ENCODE data around the gene BICRA. TPM values are rescaled to one million over a fixed set of nuclear protein-coding genes. Genes with fewer than 3 reads are reported as not detected.

Gene BICRA
- total and polyA plus RNA-seq, 9 of the 15 experiments (the other 6 are each of a cell fraction or from before 2014, with no cell fraction given), result 0.01 to 8.8 (median 1.2) TPM

DNA sequence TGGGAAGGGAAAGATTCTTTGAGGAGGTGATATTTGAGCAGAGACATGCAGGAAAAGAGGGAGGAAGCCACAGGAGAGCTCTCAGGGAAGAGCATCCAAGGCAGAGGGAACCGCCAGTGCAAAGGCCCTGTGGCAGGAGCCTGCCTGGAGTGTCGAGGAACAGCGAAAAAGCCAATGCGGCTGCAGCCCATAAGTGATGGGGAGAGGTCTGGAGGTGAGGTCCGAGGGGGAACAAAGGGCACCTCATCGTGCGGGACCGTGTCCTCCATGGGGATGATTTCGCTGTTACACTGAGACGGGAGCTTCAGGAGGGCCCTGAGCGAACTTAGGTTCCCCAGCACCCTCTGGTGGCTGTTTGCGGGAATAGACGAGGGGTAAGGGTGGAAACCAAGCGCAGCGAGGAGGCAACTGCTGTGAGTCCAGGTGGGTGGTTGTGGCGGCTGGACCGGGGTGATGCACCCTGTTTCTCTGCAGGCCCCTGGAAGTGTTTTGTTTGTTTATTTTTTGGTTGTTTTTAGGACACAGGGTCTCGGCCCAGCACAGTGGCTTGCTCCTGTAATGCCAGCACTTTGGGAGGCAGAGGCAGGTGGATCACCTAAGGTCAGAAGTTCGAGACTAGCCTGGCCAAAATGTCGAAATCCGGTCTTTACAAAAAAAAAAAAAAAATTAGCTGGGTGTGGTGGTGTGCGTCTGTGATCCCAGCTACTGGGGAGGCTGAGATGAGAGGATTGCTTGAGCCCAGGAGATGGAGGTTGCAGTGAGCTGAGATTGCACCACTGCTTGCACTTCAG lies 98.4 kb downstream of the BICRA start (continued):
- TF ChIP-seq, protein P1, sequence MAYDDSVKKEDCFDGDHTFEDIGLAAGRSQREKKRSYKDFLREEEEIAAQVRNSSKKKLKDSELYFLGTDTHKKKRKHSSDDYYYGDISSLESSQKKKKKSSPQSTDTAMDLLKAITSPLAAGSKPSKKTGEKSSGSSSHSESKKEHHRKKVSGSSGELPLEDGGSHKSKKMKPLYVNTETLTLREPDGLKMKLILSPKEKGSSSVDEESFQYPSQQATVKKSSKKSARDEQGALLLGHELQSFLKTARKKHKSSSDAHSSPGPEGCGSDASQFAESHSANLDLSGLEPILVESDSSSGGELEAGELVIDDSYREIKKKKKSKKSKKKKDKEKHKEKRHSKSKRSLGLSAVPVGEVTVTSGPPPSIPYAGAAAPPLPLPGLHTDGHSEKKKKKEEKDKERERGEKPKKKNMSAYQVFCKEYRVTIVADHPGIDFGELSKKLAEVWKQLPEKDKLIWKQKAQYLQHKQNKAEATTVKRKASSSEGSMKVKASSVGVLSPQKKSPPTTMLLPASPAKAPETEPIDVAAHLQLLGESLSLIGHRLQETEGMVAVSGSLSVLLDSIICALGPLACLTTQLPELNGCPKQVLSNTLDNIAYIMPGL (CRISPR knock-in tag; IDR thresholded peaks at IDR 0.05), result 0 out of 2 replicates have a peak, but pooled peaks have one; percentile 26
- peak; percentile 49; the same call in 1 of the 2 replicates for TF ChIP-seq ZNF263 (CRISPR knock-in tag; IDR thresholded peaks at IDR 0.05; ENCODE audit: borderline replicate concordance)
- TF ChIP-seq, protein P2, sequence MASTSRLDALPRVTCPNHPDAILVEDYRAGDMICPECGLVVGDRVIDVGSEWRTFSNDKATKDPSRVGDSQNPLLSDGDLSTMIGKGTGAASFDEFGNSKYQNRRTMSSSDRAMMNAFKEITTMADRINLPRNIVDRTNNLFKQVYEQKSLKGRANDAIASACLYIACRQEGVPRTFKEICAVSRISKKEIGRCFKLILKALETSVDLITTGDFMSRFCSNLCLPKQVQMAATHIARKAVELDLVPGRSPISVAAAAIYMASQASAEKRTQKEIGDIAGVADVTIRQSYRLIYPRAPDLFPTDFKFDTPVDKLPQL (IDR thresholded peaks at IDR 0.05; ENCODE audit: extremely low read depth, insufficient read length), result no peak
- TF ChIP-seq ZNF431 (CRISPR knock-in tag; IDR thresholded peaks at IDR 0.05), result no peak
- no peak for TF ChIP-seq BCL6 (CRISPR knock-in tag; IDR thresholded peaks at IDR 0.05)
- TF ChIP-seq CEBPG (CRISPR knock-in tag; IDR thresholded peaks at IDR 0.05), result no peak
- no peak for TF ChIP-seq CEBPG (tag; conservative IDR thresholded peaks at IDR 0.05 in 1 of 2, IDR thresholded peaks at IDR 0.05 in 1 of 2)
- TF ChIP-seq NRF1 (conservative IDR thresholded peaks at IDR 0.05 in 1 of 2, IDR thresholded peaks at IDR 0.05 in 1 of 2), result no peak
- TF ChIP-seq ATF2 (CRISPR knock-in tag; IDR thresholded peaks at IDR 0.05), result no peak
- TF ChIP-seq MAZ (CRISPR knock-in tag; conservative IDR thresholded peaks at IDR 0.05 in 1 of 2, IDR thresholded peaks at IDR 0.05 in 1 of 2), result peak in 1 of 2 experiments; percentile 64; a peak in 2 of 4 replicates
- no peak for TF ChIP-seq SIN3A (IDR thresholded peaks at IDR 0.05; ENCODE audit: borderline replicate concordance in 2 of 2, control insufficient read depth in 1 of 2, low read depth in 2 of 2, low read length in 2 of 2)
- peak; percentile 45; the same call in 1 of the 2 replicates for TF ChIP-seq DEAF1 (CRISPR knock-in tag; IDR thresholded peaks at IDR 0.05)
- TF ChIP-seq RERE (CRISPR knock-in tag; IDR thresholded peaks at IDR 0.05; ENCODE audit: borderline replicate concordance), result no peak
- no peak for TF ChIP-seq SP2 (IDR thresholded peaks at IDR 0.05; ENCODE audit: extremely low read depth, low read depth, low read length, poor library complexity, severe bottlenecking)

Measured in K562 (cell line).